GM12892 (cell line): ENCODE results near the gene PITPNC1.
"Not testable (repeated sequence)": the region's sequence is repeated elsewhere in the genome, so short reads cannot be mapped to it uniquely, and the experiment has no call there.

Source experiments
- DNase-seq: peaks from one replicate; pipeline ENCODE4 v3.0.0; 2011; ENCODE audit not compliant: insufficient read length
- FAIRE-seq: peaks from 2 replicates; lab custom pipeline; 2011; peaks lifted over from hg19 to GRCh38; lab: Jason Lieb, UNC
- POLR2A ChIP-seq: IDR thresholded peaks from 2 replicates; pipeline ENCODE4 v1.6.1; 2011; ENCODE audit warnings: low read depth, low read length, control low read depth
- POLR2AphosphoS5 ChIP-seq: IDR thresholded peaks from 2 replicates; pipeline ENCODE4 v1.6.1; 2011; ENCODE audit warnings: low read depth, low read length, control low read depth
- TAF1 ChIP-seq: IDR thresholded peaks from 2 replicates; pipeline ENCODE4 v1.6.1; 2011; ENCODE audit warnings: low read depth, mild to moderate bottlenecking, control low read depth, low read length, borderline replicate concordance

PITPNC1 gene

GRCh38 chr17:67411397-67411796, 34.3 kb downstream of the PITPNC1 start:
- FAIRE-seq (no peak), DNase-seq (no peak)
- TF ChIP-seq POLR2A (no peak), POLR2AphosphoS5 (no peak), TAF1 (no peak)

GRCh38 chr17:67412032-67412431, 35.0 kb downstream of the PITPNC1 start:
- TF ChIP-seq TAF1 (no peak), POLR2A (no peak), POLR2AphosphoS5 (no peak)
- FAIRE-seq = no peak
- no peak for DNase-seq

- no peak for FAIRE-seq
- no peak for DNase-seq
- TF ChIP-seq POLR2AphosphoS5 (no peak), POLR2A (no peak), TAF1 (no peak)
Observed at GRCh38 chr17:67412941-67413340, 35.9 kb downstream of the PITPNC1 start.

- no peak for FAIRE-seq
- DNase-seq = no peak
Observed at GRCh38 chr17:67413388-67413787, 36.3 kb downstream of the PITPNC1 start.

GRCh38 chr17:67414130-67414529, 37.0 kb downstream of the PITPNC1 start:
- FAIRE-seq (no peak), DNase-seq (no peak)
- TF ChIP-seq POLR2AphosphoS5 (no peak), POLR2A (no peak), TAF1 (no peak)

More at GRCh38 chr17:67413388-67413787, 36.3 kb downstream of the PITPNC1 start:
- TF ChIP-seq TAF1 (no peak), POLR2AphosphoS5 (no peak), POLR2A (no peak)

GRCh38 chr17:67414559-67414958, 37.5 kb downstream of the PITPNC1 start:
- DNase-seq (no peak), FAIRE-seq (no peak)
- TF ChIP-seq POLR2A = no peak

- TF ChIP-seq TAF1 (no peak), POLR2A (no peak), POLR2AphosphoS5 (no peak)
Observed at GRCh38 chr17:67415291-67415690, 38.2 kb downstream of the PITPNC1 start.

GRCh38 chr17:67417507-67417906, 40.4 kb downstream of the PITPNC1 start:
- no peak for TF ChIP-seq POLR2AphosphoS5
- TF ChIP-seq TAF1 = no peak
- TF ChIP-seq POLR2A = no peak
- no peak for FAIRE-seq
- no peak for DNase-seq

More at GRCh38 chr17:67415291-67415690, 38.2 kb downstream of the PITPNC1 start:
- DNase-seq (no peak), FAIRE-seq (no peak)

- no peak for TF ChIP-seq POLR2A
- no peak for TF ChIP-seq POLR2AphosphoS5
- TF ChIP-seq TAF1 = no peak
- DNase-seq (no peak), FAIRE-seq (no peak)
Observed at GRCh38 chr17:67420994-67421393, 43.9 kb downstream of the PITPNC1 start.

GRCh38 chr17:67421869-67422273, 44.8 kb downstream of the PITPNC1 start:
- TF ChIP-seq POLR2A = no peak
- TF ChIP-seq POLR2AphosphoS5 = no peak
- no peak for TF ChIP-seq TAF1
- FAIRE-seq (peak; percentile 60), DNase-seq (no peak)

- DNase-seq, FAIRE-seq: not testable (repeated sequence)
Observed at GRCh38 chr17:67422296-67422695, 45.2 kb downstream of the PITPNC1 start.

GRCh38 chr17:67422897-67423296, 45.8 kb downstream of the PITPNC1 start:
- no peak for DNase-seq
- TF ChIP-seq POLR2A (no peak), TAF1 (no peak), POLR2AphosphoS5 (no peak)
- FAIRE-seq = no peak
